ENCODE results near the gene PNPLA5. TPM values are rescaled to one million over a fixed set of nuclear protein-coding genes. Genes with fewer than 3 reads are reported as not detected.
A peak's percentile ranks its signal among the peaks of the same experiment; 100 is the strongest.

Gene PNPLA5
- total RNA-seq, 2 donors from 2014 or later, result not detected

DNA sequence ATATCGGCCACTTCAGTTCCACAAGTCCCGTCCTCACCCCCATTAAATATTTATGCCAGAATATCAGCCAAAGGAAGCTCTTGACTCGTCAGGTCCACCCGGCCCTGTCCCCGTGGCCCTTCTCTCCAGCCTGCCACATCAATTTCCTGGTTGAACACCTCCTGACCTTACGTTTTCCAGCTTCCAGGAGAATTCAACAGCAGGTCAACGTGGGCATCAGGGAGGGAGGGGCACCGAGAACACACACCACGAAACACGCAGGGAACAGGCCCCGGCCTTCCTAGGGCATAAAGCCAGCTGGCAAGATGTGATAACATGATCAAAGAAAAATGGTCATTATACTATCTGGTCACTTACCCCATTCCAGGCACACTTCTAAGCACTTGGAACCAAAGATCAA lies 44.8 kb downstream of the PNPLA5 start:
- DNase-seq, result peak in 1 of 2 donors; percentile 17
- intact Hi-C loops (cut with DNase I, micrococcal nuclease), result no loop called here
- no peak for ATAC-seq

DNA sequence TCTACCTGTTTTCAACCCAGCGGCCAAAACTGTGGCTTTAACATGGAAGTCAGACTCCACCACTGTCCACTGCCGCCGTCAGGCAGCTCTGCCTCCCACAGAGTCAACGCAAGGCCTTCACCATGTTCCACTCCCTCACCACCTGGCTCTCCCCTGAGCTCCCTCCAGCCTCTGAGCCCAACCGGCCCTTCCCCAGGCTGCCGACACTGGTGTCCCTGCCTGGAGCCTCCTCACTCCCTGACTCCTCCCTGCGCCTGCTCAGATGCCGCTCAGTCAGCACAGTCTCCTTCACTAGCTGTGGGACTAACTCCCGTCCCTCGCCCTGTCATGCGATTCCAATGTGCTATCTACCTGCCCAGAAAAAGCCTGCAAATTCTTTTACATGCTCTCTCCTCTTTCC lies 45.8 kb downstream of the PNPLA5 start:
- intact Hi-C loops (cut with DNase I, micrococcal nuclease), result no loop called here
- DNase-seq (no peak), ATAC-seq (no peak)

DNA sequence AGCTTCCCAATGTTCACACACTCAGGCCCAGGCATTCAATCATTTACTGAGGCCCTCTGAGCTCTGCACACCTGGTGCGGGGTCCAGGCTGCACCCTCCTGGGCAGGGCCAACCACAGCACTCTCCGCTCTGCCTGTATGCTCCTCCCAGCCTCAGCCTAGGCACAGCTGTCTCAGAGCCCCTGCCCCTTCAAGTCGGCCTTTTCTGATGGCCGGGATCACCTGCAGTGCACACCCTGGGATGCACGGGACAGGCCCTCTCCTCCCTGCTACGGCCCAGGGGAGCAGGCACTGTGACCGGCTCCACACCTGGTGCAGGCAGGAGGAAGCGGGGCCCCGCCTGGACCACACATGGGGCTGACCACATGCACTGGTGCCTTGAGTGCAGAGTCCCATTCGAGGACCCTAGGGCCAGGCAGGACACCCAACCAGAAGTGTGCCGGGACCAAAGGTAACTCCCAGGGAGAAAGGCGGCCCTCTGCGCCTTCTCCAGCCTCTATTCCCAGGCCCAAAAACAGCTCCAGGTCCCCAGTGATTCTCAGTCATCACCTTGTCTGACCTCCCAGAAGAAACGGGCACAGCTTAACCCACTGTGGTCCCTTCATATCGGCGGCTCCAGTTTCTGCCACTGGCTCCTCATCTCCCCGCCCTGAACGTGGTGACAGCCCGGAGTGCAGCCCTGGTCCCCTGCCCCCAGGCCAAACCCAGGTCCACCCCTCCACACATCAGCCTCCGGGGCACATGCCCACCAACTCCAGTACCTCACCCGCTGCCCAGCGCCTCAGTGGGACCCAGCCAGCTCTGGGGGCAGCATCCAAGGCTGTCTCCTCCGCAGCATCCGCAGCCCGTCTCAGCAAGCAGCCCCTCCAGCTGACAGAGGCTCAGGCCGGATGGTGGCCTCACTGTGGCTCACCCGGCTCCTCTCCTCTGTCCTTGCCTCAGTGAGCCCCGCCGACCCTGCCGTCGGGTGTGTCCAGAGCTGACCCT lies 47.0 kb downstream of the PNPLA5 start:
- ATAC-seq (no peak), DNase-seq (no peak)
- intact Hi-C loops (cut with DNase I, micrococcal nuclease), result no loop called here

DNA sequence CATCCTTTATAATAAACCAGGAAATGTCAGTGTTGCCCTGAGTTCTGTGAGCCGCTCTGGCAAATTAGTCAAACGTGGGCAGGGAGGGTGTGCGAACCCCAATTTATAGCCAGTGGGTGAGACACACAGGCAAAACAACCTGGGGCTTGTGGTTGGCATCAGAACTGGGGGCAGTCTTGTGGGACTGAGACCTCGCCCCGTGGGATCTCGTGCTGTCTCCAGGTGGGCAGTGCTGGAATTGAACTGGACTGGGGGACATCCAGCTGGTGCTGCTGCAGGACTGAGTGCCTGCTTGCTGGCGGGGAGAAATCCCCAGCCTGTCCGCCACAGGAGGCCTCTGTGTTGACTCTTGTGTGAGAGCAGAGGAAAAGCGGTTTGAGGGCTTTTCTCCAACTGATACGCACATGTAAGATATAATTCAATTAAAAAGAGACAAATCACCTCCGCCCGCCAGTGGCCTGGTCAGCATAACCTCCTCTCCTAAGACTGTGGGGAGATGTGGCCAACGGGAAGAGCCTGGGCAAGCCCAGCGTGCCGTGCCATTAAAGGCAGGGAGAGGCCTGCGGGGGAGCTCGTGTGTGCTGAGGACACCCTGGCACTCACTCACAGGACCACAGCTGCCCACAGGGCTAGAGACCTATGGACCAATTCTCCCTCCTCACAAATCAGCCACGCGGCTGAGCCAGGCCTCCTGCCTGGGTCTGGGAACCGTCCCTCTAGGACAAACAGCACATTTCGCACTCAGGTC lies 47.9 kb downstream of the PNPLA5 start:
- intact Hi-C loops (cut with DNase I, micrococcal nuclease), result no loop called here
- ATAC-seq (no peak), DNase-seq (no peak)

DNA sequence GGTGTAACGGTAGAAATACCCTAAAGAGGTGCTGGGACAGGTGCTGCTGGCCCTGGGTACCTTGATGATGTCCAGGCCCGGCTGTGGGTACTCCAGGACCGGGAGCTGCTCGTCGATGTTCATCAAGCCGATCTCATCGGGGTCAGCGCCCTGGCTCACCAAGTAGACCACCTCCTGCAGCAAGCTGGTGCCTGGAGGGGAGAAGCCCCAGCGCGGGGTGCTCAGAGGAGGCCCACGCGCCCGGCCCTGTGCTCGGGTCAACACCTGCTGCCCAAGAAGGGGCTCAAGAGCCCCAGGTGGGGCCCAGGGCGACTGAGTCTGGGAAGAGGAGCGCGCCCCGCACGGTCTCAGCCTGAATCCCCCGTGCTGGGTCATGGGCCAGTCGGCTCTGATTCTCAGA lies 50.1 kb downstream of the PNPLA5 start:
- intact Hi-C loops (cut with DNase I, micrococcal nuclease), result no loop called here
- DNase-seq (no peak), ATAC-seq (no peak)

DNA sequence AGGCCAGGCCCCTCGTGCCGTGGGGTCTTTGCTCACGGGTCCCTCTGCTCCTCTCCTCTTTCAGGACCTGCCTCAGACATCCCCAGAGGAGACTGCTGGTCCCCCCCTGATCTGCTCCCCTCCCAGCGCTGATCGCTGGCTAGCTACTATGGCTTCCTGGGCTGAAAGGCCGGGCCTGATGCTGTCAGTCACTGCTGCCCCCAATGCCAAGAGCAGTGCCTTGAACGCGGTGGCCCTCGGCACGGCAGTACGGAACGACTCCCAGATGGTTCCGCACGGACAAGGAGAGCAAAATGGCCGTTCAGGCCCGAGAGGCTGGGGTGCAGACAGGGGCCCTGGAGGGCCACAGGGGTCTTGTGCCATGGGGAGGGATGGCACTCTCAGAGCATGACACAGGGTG lies 51.0 kb downstream of the PNPLA5 start:
- ATAC-seq, result no peak
- DNase-seq, result no peak
- intact Hi-C loops (cut with DNase I, micrococcal nuclease), result no loop called here

DNA sequence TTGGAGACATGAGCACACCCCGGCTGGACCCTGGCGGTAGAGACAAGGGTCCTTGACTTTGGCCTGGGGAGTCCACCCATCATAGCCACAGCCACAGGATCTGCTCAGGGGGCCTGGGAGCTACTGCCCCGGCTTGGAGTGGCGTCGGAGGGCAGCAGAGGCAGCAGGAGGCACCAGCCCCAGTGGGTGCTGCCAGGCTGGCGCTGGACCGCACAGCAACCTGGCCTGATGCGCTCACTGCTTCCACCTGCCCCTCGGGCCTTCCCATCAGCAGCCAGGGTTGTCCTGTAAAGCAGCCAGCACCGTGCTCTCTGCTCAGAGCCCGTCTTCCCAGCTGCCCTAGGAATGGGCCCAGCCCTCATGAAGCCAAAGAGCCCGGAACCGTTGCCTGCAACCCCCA lies 51.4 kb downstream of the PNPLA5 start:
- intact Hi-C loops (cut with DNase I, micrococcal nuclease), result no loop called here

DNA sequence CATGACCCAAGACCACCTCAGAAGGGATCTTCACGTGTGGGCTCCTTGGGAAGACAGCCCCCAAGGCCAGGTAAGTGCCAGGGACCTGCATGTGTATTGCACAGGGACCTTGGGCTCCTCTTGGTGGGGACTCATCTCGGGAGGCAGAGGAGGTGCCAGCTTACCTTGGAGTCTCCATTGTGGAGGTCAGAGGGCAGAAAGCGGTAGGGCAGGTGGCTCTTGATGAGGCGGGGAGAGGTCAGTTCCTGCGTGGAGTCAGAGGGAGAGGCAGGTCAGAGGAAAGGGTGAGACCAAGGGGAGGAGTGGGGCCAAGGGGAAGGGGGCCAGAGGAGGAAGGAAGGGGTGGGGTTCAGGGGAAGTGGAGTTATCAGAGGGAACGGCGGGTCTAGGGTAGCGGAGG lies 52.0 kb downstream of the PNPLA5 start:
- intact Hi-C loops (cut with DNase I, micrococcal nuclease), result no loop called here
- DNase-seq, result no peak

More for the DNA sequence above, 51.4 kb downstream of the PNPLA5 start:
- ATAC-seq (no peak), DNase-seq (no peak)

DNA sequence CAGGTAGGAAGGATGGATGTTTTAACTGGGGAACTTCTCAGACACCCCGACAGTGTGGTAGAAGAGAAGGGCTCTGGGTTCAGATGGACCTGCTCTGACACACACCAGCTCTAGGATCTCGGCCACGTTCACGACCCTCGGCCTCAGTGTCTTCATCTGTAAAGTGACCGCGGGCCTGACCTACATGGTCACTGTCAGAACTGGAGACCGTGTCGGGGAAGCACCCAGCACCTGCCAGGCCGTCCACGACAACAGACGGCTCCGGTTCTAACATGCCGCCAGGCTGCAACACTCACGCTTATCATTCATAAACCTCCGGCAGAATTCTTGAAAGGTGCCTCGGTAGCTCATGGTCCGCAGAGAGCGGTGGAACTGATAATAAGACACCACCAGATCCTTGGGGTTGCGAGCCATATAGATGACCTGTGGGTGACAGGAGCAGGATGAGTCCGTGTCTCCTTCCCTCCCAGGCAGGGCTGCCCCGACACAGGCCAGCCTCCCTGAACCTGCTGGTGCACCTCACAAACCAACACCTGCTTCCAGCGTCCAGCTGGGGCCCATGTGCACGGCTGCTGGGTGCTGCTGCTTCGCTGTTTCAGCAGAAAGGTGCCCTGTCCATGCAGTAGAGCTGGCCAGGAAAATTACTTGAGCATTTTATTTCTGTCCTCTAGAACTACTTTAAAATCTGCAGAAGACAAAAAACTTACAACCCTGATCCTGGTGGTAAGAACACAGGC lies 53.1 kb downstream of the PNPLA5 start:
- no peak for DNase-seq
- ATAC-seq, result no peak
- intact Hi-C loops (cut with DNase I, micrococcal nuclease), result no loop called here

More for the DNA sequence above, 52.0 kb downstream of the PNPLA5 start:
- no peak for ATAC-seq

DNA sequence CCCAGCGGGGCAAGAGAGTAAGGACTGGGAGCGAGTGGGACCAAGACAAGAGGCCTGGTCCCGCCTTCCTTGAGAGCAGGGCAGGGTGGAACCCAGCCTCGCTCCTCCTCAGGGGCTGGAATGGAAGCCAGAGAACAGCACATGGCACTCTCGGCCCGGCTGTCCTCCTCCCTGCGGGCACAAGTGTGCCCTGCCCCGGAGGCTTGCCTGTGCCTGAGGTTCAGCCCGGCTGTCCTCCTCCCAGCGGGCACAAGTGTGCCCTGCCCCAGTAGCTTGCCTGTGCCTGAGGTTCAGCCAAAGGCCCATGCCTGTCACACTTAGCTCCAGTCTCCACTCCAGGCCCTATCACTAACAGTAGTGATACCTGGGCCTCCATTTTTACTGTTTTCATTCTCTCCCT lies 53.7 kb downstream of the PNPLA5 start:
- no peak for ATAC-seq
- intact Hi-C loops (cut with DNase I, micrococcal nuclease), result no loop called here
- DNase-seq, result no peak

DNA sequence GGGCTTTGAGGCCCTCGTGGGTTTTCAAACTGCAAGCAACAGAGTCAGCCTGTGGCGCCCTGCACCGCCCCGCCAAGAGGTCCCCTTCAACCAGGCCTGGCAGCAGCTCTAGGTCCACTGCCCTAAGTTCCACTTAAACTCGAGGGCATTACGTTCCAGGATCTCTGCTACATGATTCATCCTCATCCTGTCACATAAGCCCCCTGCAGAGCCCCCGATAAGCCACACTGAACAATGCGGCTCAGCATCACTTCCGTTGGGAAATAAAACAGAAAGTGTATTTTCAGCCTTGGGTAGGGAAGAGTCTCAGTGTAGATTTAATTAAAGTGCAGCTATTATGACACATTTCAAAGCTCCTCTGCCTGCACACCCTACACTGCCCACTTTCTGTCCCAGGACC lies 54.1 kb downstream of the PNPLA5 start:
- ATAC-seq, result no peak
- DNase-seq, result no peak
- intact Hi-C loops (cut with DNase I, micrococcal nuclease), result no loop called here

DNA sequence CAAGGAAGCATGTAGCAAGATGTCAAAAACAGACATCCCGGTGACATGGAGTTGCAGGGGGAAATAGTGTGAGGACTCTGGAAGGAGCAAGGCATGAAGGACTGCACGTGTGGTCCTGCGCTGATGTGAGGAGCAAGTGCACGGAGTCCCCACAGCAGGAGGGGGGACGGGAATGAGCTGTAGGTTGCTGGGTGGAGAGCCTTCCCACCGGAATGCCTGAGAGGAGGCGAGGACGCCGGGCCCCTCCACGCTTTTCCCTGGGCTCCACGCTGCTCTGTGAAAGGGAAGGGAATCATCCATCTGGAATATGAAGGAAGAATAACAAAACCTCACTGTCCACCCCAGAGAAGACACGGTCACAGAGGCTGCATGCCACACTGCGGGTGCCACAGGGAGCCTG lies 56.1 kb downstream of the PNPLA5 start:
- intact Hi-C loops (cut with DNase I, micrococcal nuclease), result no loop called here
- DNase-seq (no peak), ATAC-seq (no peak)

DNA sequence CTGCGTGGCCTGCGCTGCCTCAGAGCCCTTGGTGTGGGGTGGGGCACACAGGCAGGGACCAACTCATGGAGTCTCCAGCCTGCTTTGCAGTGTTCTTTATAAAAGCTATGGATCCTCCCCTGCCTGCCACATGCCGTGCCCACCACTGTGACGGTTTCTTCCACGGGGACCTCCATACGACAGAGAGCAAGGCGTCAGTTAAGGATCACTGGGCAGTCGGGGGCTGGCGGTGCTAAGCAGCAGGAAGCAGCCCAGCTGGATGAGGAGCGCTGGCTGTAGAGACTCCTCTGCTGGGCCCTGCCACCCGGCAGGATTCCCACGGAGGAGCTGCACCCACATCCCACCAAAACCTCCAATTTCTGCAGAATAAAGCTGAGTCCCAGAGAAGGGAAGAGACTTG lies 56.6 kb downstream of the PNPLA5 start:
- DNase-seq, result no peak
- intact Hi-C loops (cut with DNase I, micrococcal nuclease), result no loop called here
- ATAC-seq, result no peak

DNA sequence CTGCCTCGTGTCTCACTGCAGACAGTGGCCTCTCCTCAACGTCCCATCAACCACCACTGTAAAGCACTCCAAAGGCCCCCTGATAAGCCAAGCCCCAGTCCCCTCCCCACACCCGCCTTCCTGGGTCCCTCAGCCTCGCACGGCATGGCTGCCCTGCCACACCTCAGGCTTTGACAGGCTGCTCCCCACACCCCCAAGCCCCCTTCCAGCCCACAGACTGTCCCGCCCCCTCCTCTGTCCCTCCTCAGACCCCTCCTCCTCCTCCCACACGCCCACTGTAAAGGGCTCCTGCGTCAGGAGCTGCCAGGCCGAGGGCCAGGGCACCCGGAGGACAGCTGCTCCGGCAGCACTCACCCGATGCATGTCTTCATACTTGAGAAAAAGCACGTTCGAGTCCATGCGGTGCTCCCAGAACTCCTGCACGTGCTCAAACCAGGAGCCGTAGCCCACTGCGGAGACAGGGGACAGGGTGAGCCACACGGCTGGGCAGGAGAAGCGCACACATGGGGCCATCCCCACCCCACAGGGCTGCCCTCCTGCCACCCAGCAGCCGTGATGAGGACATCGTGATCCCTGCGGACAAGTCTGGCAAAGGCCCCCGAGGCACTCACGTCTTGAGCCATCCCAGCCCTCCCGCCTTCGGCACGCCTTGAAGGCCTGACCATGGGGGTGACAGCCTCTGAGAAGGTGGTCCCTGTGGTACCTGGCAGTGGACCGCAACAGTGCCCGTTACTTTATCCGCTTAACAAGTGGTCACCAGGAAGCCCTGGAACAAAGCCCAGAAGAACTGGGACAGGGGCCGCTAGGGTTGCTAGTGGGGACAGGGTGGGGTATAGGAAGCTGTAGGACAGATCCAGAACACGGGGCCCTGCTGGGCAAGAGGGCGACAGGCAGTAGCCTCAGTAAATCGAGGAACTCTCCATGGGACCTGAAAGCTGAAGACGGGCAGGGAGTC lies 58.2 kb downstream of the PNPLA5 start:
- intact Hi-C loops (cut with DNase I, micrococcal nuclease), result no loop called here
- DNase-seq (no peak), ATAC-seq (no peak)

DNA sequence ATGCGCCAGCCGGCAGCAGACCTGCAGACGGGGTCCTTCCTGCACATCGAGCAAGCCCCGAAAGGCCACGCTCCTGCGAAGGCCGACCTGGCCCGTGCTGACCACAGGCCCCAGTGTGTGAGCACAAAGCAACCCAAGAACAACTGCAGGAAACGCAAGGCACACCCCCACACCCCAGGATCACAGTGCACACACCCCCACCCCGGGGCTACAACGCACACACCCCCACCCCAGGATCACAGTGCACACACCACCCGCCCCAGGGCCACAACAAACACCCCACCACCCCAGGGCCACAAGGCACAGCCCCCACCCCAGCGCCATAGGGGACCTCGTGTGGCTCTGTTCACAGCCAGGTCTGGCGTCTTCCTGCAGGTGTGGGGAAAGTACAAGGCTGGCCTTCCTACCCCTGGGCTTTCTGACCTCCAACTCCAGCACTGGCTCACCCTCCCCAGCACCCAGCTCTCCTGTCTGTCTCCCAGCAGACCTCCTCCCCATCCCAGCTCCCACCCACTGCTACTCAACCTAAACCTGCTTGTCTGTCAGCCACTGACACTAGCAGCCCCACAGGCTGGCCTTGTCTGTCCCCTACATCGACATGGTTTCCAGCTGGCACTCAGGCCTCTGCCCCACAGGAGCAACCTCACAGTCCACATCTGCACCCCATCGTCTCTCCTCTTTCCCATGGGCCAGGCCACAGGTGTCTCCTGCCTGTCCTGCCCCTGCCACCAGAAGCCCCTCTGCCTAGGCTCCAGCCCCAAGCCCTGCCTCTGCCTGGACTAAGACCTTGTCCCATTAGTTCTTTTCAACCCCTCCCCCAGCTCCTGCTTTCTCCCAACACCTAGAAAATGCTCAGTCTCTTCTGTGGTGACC lies 59.2 kb downstream of the PNPLA5 start:
- intact Hi-C loops (cut with DNase I, micrococcal nuclease), result no loop called here
- DNase-seq (no peak), ATAC-seq (no peak)

DNA sequence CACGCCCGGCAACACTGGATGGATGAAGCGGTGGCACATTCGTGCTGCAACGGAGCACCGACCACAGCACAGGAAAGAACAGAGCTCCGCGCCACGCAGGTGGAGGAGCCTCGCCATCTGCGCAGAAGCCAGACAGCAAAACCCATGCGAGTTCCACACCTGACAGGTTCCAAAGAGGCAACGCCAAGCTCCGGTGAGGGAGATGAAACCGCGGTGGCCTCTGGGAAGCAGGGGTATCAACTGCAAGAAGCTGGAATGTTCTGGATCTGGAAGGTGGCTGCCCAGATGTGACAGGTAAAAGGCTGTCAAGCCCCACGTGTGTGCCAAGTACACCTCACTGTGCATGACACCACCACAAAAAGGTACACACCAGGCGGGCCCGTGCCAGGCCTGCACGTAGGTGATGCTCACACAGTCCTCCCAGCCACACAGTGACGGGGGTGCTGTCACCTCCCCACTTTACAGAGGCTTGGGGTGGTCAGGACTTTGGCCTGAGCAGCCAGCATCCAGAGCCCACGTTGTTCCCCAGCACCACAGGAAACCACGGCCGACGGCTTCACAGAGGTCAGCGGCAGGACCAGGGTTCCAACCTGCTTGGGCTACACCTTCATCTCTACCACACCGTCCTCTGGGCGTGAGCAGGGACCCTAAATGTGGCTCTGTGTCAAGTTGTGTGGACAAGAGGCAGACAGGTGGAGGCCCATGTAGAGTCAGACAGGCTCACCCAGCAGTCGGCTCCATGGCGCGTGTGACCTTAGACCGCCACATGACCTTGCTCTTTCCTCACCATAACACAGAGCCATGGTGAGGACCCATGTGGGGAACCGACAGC lies 60.0 kb downstream of the PNPLA5 start:
- no peak for ATAC-seq
- DNase-seq, result no peak
- intact Hi-C loops (cut with DNase I, micrococcal nuclease), result no loop called here
